K562 treated with DMSO at 1 percent for 12 hours (cell line): ENCODE data around the gene OR6J1. TPM values are rescaled to one million over a fixed set of nuclear protein-coding genes. Genes with fewer than 3 reads are reported as not detected.

ENCODE experiments used
- total RNA-seq: library from RNA; unstranded; fragments of 300-600 nt; gene quantifications from 2 replicates; pipeline ENCODE4 v1.2.3, GENCODE V29; 2022; ENCODE audit not compliant: insufficient read depth

Gene OR6J1
- total RNA-seq, result not detected in 2 replicates

DNA sequence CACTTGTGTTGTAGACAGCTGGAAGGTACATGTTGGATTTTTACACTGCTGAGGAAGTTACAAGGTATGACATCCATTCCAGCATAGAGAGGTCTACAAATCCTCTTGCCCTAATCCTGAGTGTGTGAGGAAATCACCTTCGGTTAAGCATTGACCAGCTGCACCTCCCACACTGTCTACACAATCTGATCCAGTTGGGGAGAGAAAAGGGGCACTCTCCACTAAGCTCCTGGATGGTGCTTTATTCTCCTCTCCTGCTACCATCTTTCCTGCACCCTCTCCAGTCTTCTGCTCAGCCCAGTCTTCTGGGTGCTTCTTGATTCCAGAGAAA lies at the start of gene OR6J1:
Gene OR6J1 (minus strand): TSS at position 48 of the 331 bp plus-strand sequence. CDS start 9,541 bp downstream, outside the sequence.

DNA sequence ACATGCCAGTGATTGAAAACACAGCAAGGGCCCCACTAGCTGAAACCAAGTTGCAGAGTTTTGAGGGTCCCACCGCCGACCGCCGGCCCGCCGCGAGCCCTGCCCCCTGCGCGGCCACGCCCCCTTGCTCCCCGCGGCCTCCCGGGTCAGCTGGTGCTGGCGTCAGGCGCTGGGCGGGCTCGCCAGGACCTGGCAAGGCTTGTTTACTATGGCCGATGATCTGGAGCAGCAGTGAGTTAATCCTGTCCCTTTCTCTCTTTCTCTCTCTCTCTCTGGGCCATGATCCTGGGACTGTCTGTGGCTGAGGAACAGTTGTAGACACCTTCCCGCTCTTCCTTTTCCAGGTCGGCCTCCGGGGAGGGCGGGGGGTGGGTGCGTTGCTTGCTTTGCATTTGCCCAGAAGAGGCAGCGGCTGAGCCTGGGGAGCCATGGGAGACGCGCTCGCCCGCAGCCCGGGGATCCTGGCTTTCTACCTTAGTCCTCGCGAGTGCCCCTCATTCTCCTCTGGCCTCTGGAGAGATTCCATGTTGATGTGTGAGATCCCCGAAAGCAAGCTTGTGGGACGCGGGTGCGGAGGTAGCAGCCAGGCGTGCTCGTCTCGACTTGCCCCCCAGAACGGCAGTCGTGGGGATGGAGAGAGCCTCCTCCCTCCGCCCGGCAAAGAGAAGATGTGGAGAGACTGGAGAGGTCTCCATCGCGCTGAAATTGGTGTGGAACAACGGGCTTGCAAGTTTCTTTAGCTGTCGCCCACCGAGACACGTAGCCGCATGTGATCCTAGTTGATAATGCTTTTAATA lies 45.9 kb downstream of the OR6J1 start, which contains the start of gene ABHD4:
Gene ABHD4 (plus strand): TSS at position 202 of the 797 bp plus-strand sequence. CDS start 7 bp downstream, at position 209.

GRCh38 chr14:22589096-22589839 lies 54.9 kb downstream of the OR6J1 start, which contains the start of gene DAD1:
Gene DAD1 (minus strand): TSS chr14:22589224. CDS start chr14:22589157, 67 bp downstream.

Other genes starting within 250 kb of the OR6J1 start
- 264 and 272 TPM in 2 replicates for gene DAD1, start 55.1 kb downstream of the OR6J1 start, total RNA-seq
- gene ABHD4, start 46.1 kb downstream of the OR6J1 start, total RNA-seq, result 19.0 and 33.7 TPM in 2 replicates
- gene OXA1L, start 122.3 kb upstream of the OR6J1 start, total RNA-seq, result 90.5 and 145 TPM in 2 replicates
- 0.51 TPM in 1 of 2 replicates, not detected in the other for gene SLC7A7, start 171.1 kb upstream of the OR6J1 start, total RNA-seq
- gene MRPL52, start 185.5 kb upstream of the OR6J1 start, total RNA-seq, result 92.9 and 111 TPM in 2 replicates
- gene MMP14, start 192.2 kb upstream of the OR6J1 start, total RNA-seq, result 5.2 and 5.9 TPM in 2 replicates
- 35.5 and 67.9 TPM in 2 replicates for gene LRP10, start 227.4 kb upstream of the OR6J1 start, total RNA-seq
- 1.4 and 2.4 TPM in 2 replicates for gene REM2, start 238.9 kb upstream of the OR6J1 start, total RNA-seq